ENCODE results near the gene PTPRK. TPM values are rescaled to one million over a fixed set of nuclear protein-coding genes. Genes with fewer than 3 reads are reported as not detected.

PTPRK gene
- total and polyA plus RNA-seq, 2 of the 8 experiments (the other 6 are each of a cell fraction or from before 2014, with no cell fraction given) = 11.4 to 47.3 TPM

DNA sequence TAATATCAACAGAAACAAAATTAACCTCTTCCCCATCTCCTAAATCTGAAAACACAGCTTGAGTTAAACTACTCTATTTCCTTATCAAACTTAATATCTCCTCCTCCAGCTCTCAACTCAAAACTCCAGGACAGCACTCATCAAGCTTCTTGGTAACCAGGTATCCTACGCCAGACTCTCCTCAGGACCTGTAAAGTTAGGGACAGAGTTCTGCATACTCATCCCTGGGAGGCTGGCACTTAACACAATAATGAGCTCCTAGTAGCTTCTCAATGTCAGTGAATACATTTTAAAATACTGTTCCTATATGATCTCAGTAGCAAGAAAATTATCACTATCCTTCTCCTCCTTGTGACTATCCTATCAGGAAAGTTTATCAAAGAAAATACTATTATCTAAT lies 240.3 kb downstream of the PTPRK start:
- H3K4ac ChIP-seq (replicated peaks; ENCODE audit: insufficient read length, low read depth, low read length) = no peak overlapping the region
- no peak overlapping the region for H2BK20ac ChIP-seq (ENCODE audit: low read length)
- H3K9ac ChIP-seq (replicated peaks in 1 of 4; ENCODE audit: extremely low read depth in 1 of 4, low read depth in 3 of 4, low read length in 3 of 4) = no peak overlapping the region
- no peak overlapping the region for H2BK12ac ChIP-seq (ENCODE audit: low read depth, low read length)
- H2AFZ ChIP-seq (ENCODE audit: low read length) = no peak overlapping the region
- no peak overlapping the region for H3K4me2 ChIP-seq (ENCODE audit: insufficient read depth in 1 of 2, low read depth in 2 of 2, low read length in 2 of 2)
- no peak overlapping the region for H2BK120ac ChIP-seq (replicated peaks; ENCODE audit: low read depth, low read length)
- no peaks in the 10 kb centered on the region for H3K36me3 ChIP-seq (ENCODE audit: control insufficient read depth in 2 of 4, insufficient read depth in 4 of 4, low read length in 3 of 4)
- H3K4me1 ChIP-seq (replicated peaks in 1 of 4; ENCODE audit: control insufficient read depth in 3 of 4, insufficient read depth in 4 of 4, low read length in 3 of 4) = peaks cover 0 to 15% (median 8%) of the 10 kb centered on the region in 4 experiments; a peak in 4 of 7 replicates
- H3K79me1 ChIP-seq (ENCODE audit: low read depth, low read length) = no peaks in the 10 kb centered on the region
- DNase-seq (ENCODE audit: low read depth in 1 of 2, low spot score in 2 of 2) (no peak), FAIRE-seq (peak; percentile 58)
- no peak overlapping the region for H3K18ac ChIP-seq (ENCODE audit: extremely low read depth, low read length)
- POLR2A ChIA-PET (ENCODE audit: partially characterized antibody) = interaction anchor here (1.1 kb wide), 1 partner anchor 9 kb away, joined by 5 read pairs; no protein-coding TSS in a partner anchor
- H3K9me3 ChIP-seq (ENCODE audit: insufficient read depth in 2 of 2, low read depth in 1 of 2, low read length in 1 of 2) = no peaks in the 10 kb centered on the region
- H4K5ac ChIP-seq (ENCODE audit: insufficient read length, low read depth, low read length) = no peak overlapping the region
- no peak overlapping the region for H2BK15ac ChIP-seq (ENCODE audit: low read length)
- peaks cover 0 to 3% of the 10 kb centered on the region in 2 experiments; a peak in 1 of 4 replicates for H3K79me2 ChIP-seq (ENCODE audit: control insufficient read depth in 1 of 2, insufficient read depth in 2 of 2, low read length in 2 of 2)
- H3K23ac ChIP-seq (ENCODE audit: insufficient read length) = no peak overlapping the region
- no peak overlapping the region for H3K14ac ChIP-seq (ENCODE audit: insufficient read length)
- H3K56ac ChIP-seq (replicated peaks; ENCODE audit: insufficient read length, low read depth, low read length) = no peak overlapping the region
- H3K27ac ChIP-seq (ENCODE audit: low read depth, low read length) = no peak overlapping the region
- no peak overlapping the region for H2AK5ac ChIP-seq (ENCODE audit: low read depth, low read length)
- no peaks in the 10 kb centered on the region; a peak in 1 of 7 replicates for H3K27me3 ChIP-seq (replicated peaks in 1 of 4; ENCODE audit: control insufficient read depth in 3 of 4, extremely low read depth in 1 of 4, insufficient read depth in 3 of 4, low read length in 3 of 4)
- CTCF ChIA-PET (ENCODE audit: partially characterized antibody) = interaction anchor here (0.5 kb wide), 1 partner anchor 31 kb away, joined by 3 read pairs; no protein-coding TSS in a partner anchor
- no peak overlapping the region for H2BK5ac ChIP-seq (ENCODE audit: low read depth, low read length)
- no peak overlapping the region for H3K4me3 ChIP-seq (ENCODE audit: extremely low read depth in 1 of 4, insufficient read depth in 2 of 4, low read depth in 3 of 4, low read length in 4 of 4)
- H3K23me2 ChIP-seq (ENCODE audit: low read depth, low read length) = no peaks in the 10 kb centered on the region
- WGBS, 2 experiments (ENCODE audit: extremely low coverage in 1 of 2, insufficient coverage in 1 of 2, insufficient read length in 1 of 2, insufficient replicate concordance in 2 of 2, low coverage in 1 of 2, low lambda C conversion rate in 2 of 2, missing lambda C conversion rate in 1 of 2) = 50% methylated on average over 1 of the region's 1 CpG; no CpG with 5 or more reads in 1 of the 2 experiments
- no peak overlapping the region for H4K8ac ChIP-seq (ENCODE audit: extremely low read depth, insufficient read depth, low read length)
- no peak overlapping the region for H4K91ac ChIP-seq (replicated peaks; ENCODE audit: insufficient read length, low read length)
- peaks cover 3 to 8% of the 10 kb centered on the region in 2 experiments for H4K20me1 ChIP-seq (replicated peaks in 1 of 2; ENCODE audit: control insufficient read depth in 1 of 2, insufficient read depth in 2 of 2, low read length in 2 of 2)
- no peak for TF ChIP-seq BRCA1 (IDR thresholded peaks at IDR 0.05; ENCODE audit: low read depth, low read length)
- TF ChIP-seq, protein P1, sequence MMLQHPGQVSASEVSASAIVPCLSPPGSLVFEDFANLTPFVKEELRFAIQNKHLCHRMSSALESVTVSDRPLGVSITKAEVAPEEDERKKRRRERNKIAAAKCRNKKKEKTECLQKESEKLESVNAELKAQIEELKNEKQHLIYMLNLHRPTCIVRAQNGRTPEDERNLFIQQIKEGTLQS (IDR thresholded peaks at IDR 0.05; ENCODE audit: insufficient read depth, low read depth, low read length) = no peak
- TF ChIP-seq POLR2AphosphoS5 (IDR thresholded peaks at IDR 0.05; ENCODE audit: low read depth, low read length) = no peak
- TF ChIP-seq CEBPB (IDR thresholded peaks at IDR 0.05; ENCODE audit: low read depth, low read length) = no peak
